WI38 (cell line): ENCODE results near the gene PPP3R1.

Experiments used
- H3K4me3 ChIP-seq: 2 replicates; pipeline ENCODE4 v1.5.1; 2011; ENCODE audit warnings: low read depth, mild to moderate bottlenecking, control low read depth, low read length
- TF ChIP-seq, protein P1 (sequence below): IDR thresholded peaks from 2 replicates; pipeline ENCODE4 v1.5.1; 2012; ENCODE audit warnings: low read depth, mild to moderate bottlenecking, control low read depth, low read length

Gene PPP3R1

DNA sequence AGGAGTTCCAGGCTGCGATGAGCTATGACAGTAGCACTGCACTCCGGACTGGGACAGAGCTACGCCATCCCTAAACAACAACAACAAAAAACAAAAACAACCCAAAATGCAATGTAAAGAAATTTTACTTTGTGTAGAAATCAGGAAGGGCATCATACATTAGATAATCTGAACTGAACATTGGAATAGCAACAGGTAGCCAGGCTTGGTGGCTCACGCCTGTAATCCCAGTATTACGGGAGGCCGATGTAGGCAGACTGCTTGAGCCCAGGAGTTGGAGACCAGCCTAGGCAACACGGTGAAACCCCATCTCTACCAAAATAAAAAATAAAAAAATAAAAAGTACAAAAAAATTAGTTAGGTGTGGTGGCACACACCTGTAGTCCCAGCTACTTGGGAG is 96.7 kb downstream of the PPP3R1 start:
- TF ChIP-seq, protein P1, sequence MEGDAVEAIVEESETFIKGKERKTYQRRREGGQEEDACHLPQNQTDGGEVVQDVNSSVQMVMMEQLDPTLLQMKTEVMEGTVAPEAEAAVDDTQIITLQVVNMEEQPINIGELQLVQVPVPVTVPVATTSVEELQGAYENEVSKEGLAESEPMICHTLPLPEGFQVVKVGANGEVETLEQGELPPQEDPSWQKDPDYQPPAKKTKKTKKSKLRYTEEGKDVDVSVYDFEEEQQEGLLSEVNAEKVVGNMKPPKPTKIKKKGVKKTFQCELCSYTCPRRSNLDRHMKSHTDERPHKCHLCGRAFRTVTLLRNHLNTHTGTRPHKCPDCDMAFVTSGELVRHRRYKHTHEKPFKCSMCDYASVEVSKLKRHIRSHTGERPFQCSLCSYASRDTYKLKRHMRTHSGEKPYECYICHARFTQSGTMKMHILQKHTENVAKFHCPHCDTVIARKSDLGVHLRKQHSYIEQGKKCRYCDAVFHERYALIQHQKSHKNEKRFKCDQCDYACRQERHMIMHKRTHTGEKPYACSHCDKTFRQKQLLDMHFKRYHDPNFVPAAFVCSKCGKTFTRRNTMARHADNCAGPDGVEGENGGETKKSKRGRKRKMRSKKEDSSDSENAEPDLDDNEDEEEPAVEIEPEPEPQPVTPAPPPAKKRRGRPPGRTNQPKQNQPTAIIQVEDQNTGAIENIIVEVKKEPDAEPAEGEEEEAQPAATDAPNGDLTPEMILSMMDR: no peak
- H3K4me3 ChIP-seq: no peak overlapping the region

DNA sequence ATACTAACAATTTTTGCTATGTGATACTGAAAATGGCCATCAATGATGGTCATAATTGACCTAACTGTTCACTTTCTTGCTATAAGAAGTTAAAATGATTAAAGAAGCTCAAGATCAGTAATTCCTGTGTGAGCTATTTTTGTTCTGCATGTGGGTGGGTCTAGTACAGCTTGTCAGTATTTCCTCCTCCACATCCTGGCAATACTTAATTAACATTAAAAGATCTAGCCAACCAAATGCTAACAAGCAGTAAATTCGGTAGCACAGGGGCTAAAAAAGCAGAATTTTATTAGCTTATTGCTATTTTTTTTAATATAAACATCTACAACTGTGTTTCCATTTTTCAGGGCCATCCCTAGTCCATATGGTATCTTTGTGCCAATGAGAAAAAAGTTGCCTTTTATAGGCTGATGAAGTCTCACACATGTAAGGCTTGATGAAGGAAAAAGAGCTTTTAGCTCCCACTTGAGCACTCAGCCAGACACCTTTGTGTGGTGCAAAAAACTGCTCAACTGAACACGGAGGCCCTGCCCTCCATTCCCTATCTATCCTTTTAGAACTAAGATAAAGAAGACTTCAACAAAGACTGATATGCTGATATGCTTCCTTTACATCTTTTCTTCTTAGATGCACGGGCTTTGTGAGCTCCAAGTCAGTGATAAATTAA is 99.5 kb downstream of the PPP3R1 start:
- TF ChIP-seq, protein P1: no peak
- no peak overlapping the region for H3K4me3 ChIP-seq

DNA sequence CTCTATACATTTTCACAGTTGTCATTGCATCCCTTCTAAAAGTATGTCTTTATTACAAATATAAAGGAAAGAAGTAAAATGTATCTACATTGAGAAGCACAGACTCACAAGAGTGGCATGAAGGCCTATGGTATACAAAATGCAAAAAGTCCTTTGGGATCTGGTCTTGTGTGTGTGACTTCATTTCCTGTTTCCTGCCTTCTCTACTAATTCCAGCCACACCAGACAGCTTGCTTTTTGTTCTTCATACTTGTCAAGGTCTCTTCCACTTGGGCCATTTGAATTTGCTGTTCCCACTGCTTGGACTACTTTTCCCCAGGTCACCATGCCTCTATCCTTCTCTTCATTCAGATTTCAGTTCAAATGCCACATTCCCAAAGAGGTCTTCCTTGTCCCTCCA is 101.3 kb downstream of the PPP3R1 start:
- TF ChIP-seq, protein P1: no peak
- H3K4me3 ChIP-seq: no peak overlapping the region

DNA sequence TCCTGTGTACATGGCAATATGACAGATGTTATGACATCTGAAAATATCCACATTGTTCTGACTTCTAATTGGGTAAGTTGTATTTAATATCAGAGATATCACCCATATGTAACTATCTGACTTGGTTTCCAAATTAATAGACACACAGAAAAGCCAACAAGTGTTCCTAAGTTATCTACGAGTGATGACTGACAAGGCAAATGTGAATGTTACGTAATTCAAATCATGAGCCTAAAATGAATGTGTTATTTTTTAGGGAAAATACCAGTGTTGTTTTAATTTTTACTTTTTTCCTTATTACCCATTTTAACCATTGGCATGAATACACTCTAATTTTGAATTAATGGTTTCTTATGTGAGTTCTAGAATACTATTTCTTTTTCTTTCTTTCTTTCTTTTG is 110.5 kb downstream of the PPP3R1 start:
- TF ChIP-seq, protein P1: no peak
- H3K4me3 ChIP-seq: no peak overlapping the region

DNA sequence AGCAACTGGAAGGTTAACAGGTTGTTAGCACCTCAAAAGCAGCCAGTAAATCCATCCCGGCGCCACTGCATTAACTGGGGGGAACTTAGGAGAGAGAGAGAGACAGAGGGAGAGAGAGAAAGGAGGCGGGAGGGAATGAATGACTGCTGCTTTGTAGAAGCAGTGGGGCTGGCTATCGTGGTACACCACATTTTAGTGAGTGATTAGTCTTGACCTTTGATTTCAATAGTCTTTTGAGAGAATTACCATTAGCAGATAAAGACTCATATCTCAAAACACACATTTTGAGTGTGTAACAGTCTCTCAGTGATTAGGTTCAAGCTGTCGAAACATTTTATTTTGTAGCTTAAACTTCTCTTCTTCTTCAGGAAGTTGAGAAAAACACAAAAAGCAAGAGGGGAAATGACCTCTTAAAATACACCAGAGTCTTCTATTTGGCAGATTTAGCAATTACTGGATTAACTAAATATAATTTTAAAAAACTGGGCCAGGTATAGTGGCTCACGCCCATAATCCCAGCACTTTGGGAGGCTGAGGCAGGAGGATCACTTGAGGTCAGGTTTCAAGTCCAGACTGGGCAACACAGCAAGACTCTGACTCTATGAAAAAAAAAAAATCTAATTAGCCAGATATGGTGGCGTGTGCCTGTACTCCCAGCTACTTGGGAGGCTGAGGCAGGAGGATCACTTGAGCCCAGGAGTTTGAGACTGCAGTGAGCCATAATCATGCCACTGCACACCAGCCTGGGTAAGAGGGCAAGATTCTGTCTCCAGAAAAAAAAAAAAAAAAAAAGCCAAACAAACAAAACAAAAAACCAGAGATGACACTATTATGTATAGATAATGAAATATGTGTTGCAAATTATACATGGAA is 116.6 kb downstream of the PPP3R1 start:
- H3K4me3 ChIP-seq: no peak overlapping the region
- TF ChIP-seq, protein P1: no peak

DNA sequence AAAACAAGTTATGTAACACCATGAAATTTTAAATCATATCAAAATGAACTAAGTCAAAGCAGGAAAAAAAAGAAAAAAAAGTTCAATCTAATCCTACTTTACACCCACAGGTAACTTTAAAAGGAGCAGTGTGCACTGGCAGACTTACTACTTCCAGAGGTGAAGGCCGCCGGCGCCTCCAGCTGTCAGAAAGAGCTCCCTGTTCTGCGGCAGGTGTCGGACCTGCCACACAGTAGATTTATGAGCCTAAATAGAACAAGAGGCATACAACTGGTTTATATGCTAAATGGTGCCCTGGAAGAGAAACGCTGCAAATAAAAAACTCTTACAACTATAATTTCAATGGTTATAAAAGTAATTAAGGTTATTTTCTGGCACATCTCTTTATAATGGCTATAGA is 117.8 kb downstream of the PPP3R1 start:
- TF ChIP-seq, protein P1: no peak
- no peak overlapping the region for H3K4me3 ChIP-seq

DNA sequence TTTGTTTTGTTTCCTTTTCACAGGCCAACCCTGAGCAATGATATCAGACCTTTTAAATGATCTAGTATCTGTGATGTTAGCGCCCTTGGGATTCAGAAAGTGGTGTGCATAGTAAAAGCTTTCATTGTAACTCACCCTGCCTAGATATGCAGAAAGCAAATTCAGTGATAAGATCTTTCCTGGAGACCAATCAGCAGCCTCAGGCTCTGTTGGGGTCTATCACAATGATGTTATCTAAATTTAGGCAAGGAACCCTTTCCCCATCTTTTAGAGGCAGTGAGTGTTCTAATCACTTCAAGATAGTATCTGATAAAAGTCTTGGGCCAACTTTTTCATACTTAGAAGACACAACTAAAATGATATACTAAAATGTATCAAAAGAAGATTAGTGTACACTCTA is 118.2 kb downstream of the PPP3R1 start:
- TF ChIP-seq, protein P1: no peak
- H3K4me3 ChIP-seq: no peak overlapping the region
